A673 (cell line): ENCODE data around the gene ULK1. TPM values are rescaled to one million over a fixed set of nuclear protein-coding genes. Genes with fewer than 3 reads are reported as not detected.

ENCODE experiments used
- BruUV-seq: library from RNA; stranded (reverse); fragments of 400-500 nt; replicated peaks from 2 replicates; lab custom pipeline; 2021; lab: Mats Ljungman, UMichigan
- CTCF ChIA-PET: fragments of 300-600 bp; sonication (Branson Sonifier 250); formaldehyde crosslinking; loops from one replicate; lab custom pipeline; 2022; ENCODE audit warnings: antibody characterized with exemption; lab: Charles Lee
- POLR2A ChIA-PET: fragments of 300-600 bp; sonication (Branson Sonifier 250); formaldehyde crosslinking; loops from one replicate; lab custom pipeline; 2022; ENCODE audit warnings: antibody characterized with exemption; ENCODE audit not compliant: low non-redundant PET; lab: Charles Lee
- DNase-seq: peaks from one replicate; pipeline ENCODE4 v3.0.0-alpha.2; 2015; ENCODE audit warnings: low spot score
- H3K27ac ChIP-seq: fragments of 200-600 bp; sonication (generic); 2 replicates; pipeline ENCODE4 v1.5.1; 2016; ENCODE audit warnings: mixed run types, low read depth, mild to moderate bottlenecking, mixed read lengths, antibody characterized with exemption, low read length; ENCODE audit not compliant: poor library complexity, severe bottlenecking
- H3K27me3 ChIP-seq: fragments of 200-600 bp; sonication (generic); replicated peaks from 2 replicates; pipeline ENCODE4 v1.6.1; 2017; ENCODE audit warnings: mixed run types, low read depth, mild to moderate bottlenecking, mixed read lengths, antibody characterized with exemption, low read length; ENCODE audit not compliant: insufficient read depth, poor library complexity
- H3K36me3 ChIP-seq: fragments of 200-600 bp; sonication (generic); 2 replicates; pipeline ENCODE4 v1.6.1; 2016; ENCODE audit warnings: mixed run types, mild to moderate bottlenecking, mixed read lengths, antibody characterized with exemption, low read length; ENCODE audit not compliant: insufficient read depth, poor library complexity, severe bottlenecking
- H3K4me1 ChIP-seq: fragments of 200-600 bp; sonication (generic); 2 replicates; pipeline ENCODE4 v1.6.1; 2017; ENCODE audit warnings: mixed run types, mild to moderate bottlenecking, mixed read lengths, antibody characterized with exemption, low read length; ENCODE audit not compliant: insufficient read depth, poor library complexity, severe bottlenecking
- H3K4me3 ChIP-seq: fragments of 200-600 bp; sonication (generic); 2 replicates; pipeline ENCODE4 v1.5.1; 2016; ENCODE audit warnings: low read depth, mixed run types, mild to moderate bottlenecking, mixed read lengths, low read length; ENCODE audit not compliant: poor library complexity, severe bottlenecking
- H3K9me3 ChIP-seq: fragments of 200-600 bp; sonication (generic); 2 replicates; pipeline ENCODE4 v1.6.1; 2016; ENCODE audit warnings: mixed run types, low read depth, mild to moderate bottlenecking, mixed read lengths, antibody characterized with exemption, low read length; ENCODE audit not compliant: poor library complexity, severe bottlenecking
- CTCF ChIP-seq: fragments of 300-800, 200-600 bp; sonication (generic); conservative IDR thresholded peaks from 2 replicates; pipeline ENCODE4 v1.5.1; 2017; ENCODE audit warnings: low read depth, mild to moderate bottlenecking, antibody characterized with exemption, low read length, moderate library complexity, mixed read lengths
- EZH2 ChIP-seq: fragments of 200-600 bp; sonication (generic); IDR thresholded peaks from 2 replicates; pipeline ENCODE4 v1.6.1; 2017; ENCODE audit warnings: borderline replicate concordance, low read depth, mild to moderate bottlenecking, mixed read lengths, antibody characterized with exemption, low read length; ENCODE audit not compliant: poor library complexity, severe bottlenecking
- intact Hi-C: fragments of 100-400 bp; cut with micrococcal nuclease; formaldehyde crosslinking; loops from one replicate; pipeline ENCODE4 v1.10.0; 2022; ENCODE audit not compliant: unreplicated experiment
- total RNA-seq: library from RNA; stranded (reverse); gene quantifications from 2 replicates; pipeline ENCODE4 v1.2.3, GENCODE V29; 2021

ULK1 gene
- total RNA-seq, 1 experiment from 2014 or later = 57.3 TPM

GRCh38 chr12:131917139-131917710 is 22.8 kb downstream of the ULK1 start:
- ChIA-PET POLR2A (no interaction called here), CTCF (no interaction called here)
- TF ChIP-seq CTCF (no peak), EZH2 (no peak)
- H3K36me3 ChIP-seq = peaks cover 44% of the 10 kb centered on the region
- no peaks in the 10 kb centered on the region for H3K27me3 ChIP-seq
- intact Hi-C loops = no loop called here
- no peaks in the 10 kb centered on the region for H3K9me3 ChIP-seq
- no peak for DNase-seq
- no peak overlapping the region for H3K27ac ChIP-seq
- H3K4me3 ChIP-seq = no peak overlapping the region
- no TSS peak for BruUV-seq
- peaks cover 6% of the 10 kb centered on the region for H3K4me1 ChIP-seq

GRCh38 chr12:131917711-131918306 is 23.4 kb downstream of the ULK1 start:
- intact Hi-C loops = no loop called here
- POLR2A ChIA-PET = no interaction called here

GRCh38 chr12:131918311-131919050 is 24.1 kb downstream of the ULK1 start:
- no TSS peak for BruUV-seq
- peaks cover 35% of the 10 kb centered on the region for H3K36me3 ChIP-seq
- POLR2A ChIA-PET = no interaction called here
- intact Hi-C loops = no loop called here
- no peaks in the 10 kb centered on the region for H3K9me3 ChIP-seq
- H3K4me1 ChIP-seq = no peaks in the 10 kb centered on the region
- no peak for DNase-seq
- H3K27ac ChIP-seq = no peak overlapping the region
- H3K4me3 ChIP-seq = no peak overlapping the region
- TF ChIP-seq EZH2 = no peak
- no peak for TF ChIP-seq CTCF
- no peaks in the 10 kb centered on the region for H3K27me3 ChIP-seq
- CTCF ChIA-PET = no interaction called here

More at GRCh38 chr12:131917711-131918306, 23.4 kb downstream of the ULK1 start:
- TF ChIP-seq CTCF (no peak), EZH2 (no peak)
- peaks cover 38% of the 10 kb centered on the region for H3K36me3 ChIP-seq
- no peaks in the 10 kb centered on the region for H3K27me3 ChIP-seq
- no peak overlapping the region for H3K27ac ChIP-seq
- H3K4me1 ChIP-seq = peaks cover under 1% of the 10 kb centered on the region
- CTCF ChIA-PET = no interaction called here
- H3K4me3 ChIP-seq = no peak overlapping the region
- BruUV-seq = no TSS peak
- DNase-seq = no peak
- no peaks in the 10 kb centered on the region for H3K9me3 ChIP-seq
